PFSK-1 (cell line): ENCODE measurements around the gene ANO1.

ENCODE experiments used
- FOXP2 ChIP-seq: optimal IDR thresholded peaks from 2 replicates; pipeline ENCODE3; 2011; ENCODE audit warnings: borderline replicate concordance, control low read depth, inconsistent platforms; ENCODE audit not compliant: insufficient read depth; ENCODE audit errors: extremely low read length, extremely low read depth
- POLR2AphosphoS5 ChIP-seq: IDR thresholded peaks from 2 replicates; pipeline ENCODE4 v1.6.1; 2012; ENCODE audit warnings: low read depth, mild to moderate bottlenecking, control low read depth, low read length, moderate library complexity
- REST ChIP-seq, 2 experiments: IDR thresholded peaks; 2 replicates each; pipeline versions ENCODE4 v1.6.1 to v1.8.0; 2011 to 2012; ENCODE audit warnings: low read depth in 2 of 2, low read length in 2 of 2, control low read depth in 1 of 2, inconsistent platforms in 1 of 2, mild to moderate bottlenecking in 1 of 2, moderate library complexity in 1 of 2; ENCODE audit not compliant: insufficient read depth in 1 of 2
- TAF1 ChIP-seq: IDR thresholded peaks from 2 replicates; pipeline ENCODE4 v1.6.1; 2012; ENCODE audit warnings: low read length, control low read depth, borderline replicate concordance; ENCODE audit not compliant: insufficient read depth

- TF ChIP-seq REST (IDR thresholded peaks at IDR 0.05; ENCODE audit: insufficient read depth in 1 of 2, low read depth in 2 of 2, low read length in 2 of 2): no peak
- TF ChIP-seq POLR2AphosphoS5: no peak
- TF ChIP-seq TAF1: no peak
- TF ChIP-seq FOXP2: no peak
These were observed 73.6 kb downstream of the ANO1 start for GRCh38 chr11:70151671-70152070.
